Endothelial cell (in vitro differentiated cells): ENCODE measurements around the gene MCM6. TPM values are rescaled to one million over a fixed set of nuclear protein-coding genes. Genes with fewer than 3 reads are reported as not detected.
A peak's percentile ranks its signal among the peaks of the same experiment; 100 is the strongest.

Source experiments
- DNase-seq: peaks from one replicate; pipeline ENCODE4 v3.0.0; 2021; ENCODE audit warnings: low spot score
- H3K27ac Mint-ChIP-seq: one replicate; pipeline ENCODE4 v1.8.0; 2021; ENCODE audit warnings: mixed read lengths, inconsistent platforms; ENCODE audit not compliant: unreplicated experiment
- H3K27me3 Mint-ChIP-seq: one replicate; pipeline ENCODE4 v1.8.0; 2021; ENCODE audit warnings: mild to moderate bottlenecking, moderate library complexity, mixed read lengths, inconsistent platforms; ENCODE audit not compliant: unreplicated experiment
- H3K36me3 Mint-ChIP-seq: one replicate; pipeline ENCODE4 v1.8.0; 2021; ENCODE audit warnings: mild to moderate bottlenecking, low read depth, mixed read lengths, inconsistent platforms; ENCODE audit not compliant: unreplicated experiment
- H3K4me1 Mint-ChIP-seq: one replicate; pipeline ENCODE4 v1.8.0; 2021; ENCODE audit warnings: mild to moderate bottlenecking, mixed read lengths, inconsistent platforms; ENCODE audit not compliant: unreplicated experiment
- H3K4me3 Mint-ChIP-seq: one replicate; pipeline ENCODE4 v1.8.0; 2021; ENCODE audit warnings: mild to moderate bottlenecking, mixed read lengths, inconsistent platforms; ENCODE audit not compliant: unreplicated experiment
- H3K9me3 Mint-ChIP-seq: one replicate; pipeline ENCODE4 v1.8.0; 2021; ENCODE audit warnings: mixed read lengths, inconsistent platforms; ENCODE audit not compliant: unreplicated experiment
- CTCF ChIP-seq: fragments of 200-600 bp; sonication (generic); IDR thresholded peaks from one replicate; pipeline ENCODE4 v1.5.0; 2021; ENCODE audit warnings: antibody characterized with exemption; ENCODE audit not compliant: unreplicated experiment
- total RNA-seq: library from RNA; stranded (reverse); fragmentation: NEBNext Ultra II Directional; extraction: Animal tissue kit (Norgen Biotek cat#: 25700); gene quantifications from one replicate; pipeline ENCODE4 v1.2.1, GENCODE V29; 2021; ENCODE audit not compliant: unreplicated experiment

The MCM6 gene
- total RNA-seq, 1 donor from 2014 or later: 27.2 TPM

- no peak for DNase-seq
- TF ChIP-seq CTCF: no peak
- Mint-ChIP-seq H3K9me3 (peaks cover 7% of the 10 kb centered on the region), H3K4me3 (no peak overlapping the region), H3K36me3 (peaks cover 14% of the 10 kb centered on the region), H3K4me1 (peaks cover 12% of the 10 kb centered on the region), H3K27ac (no peak overlapping the region), H3K27me3 (peaks cover 7% of the 10 kb centered on the region)
Measured at GRCh38 chr2:135825131-135825530, 51.1 kb downstream of the MCM6 start.

GRCh38 chr2:135822855-135823254, 53.4 kb downstream of the MCM6 start:
- H3K4me1 Mint-ChIP-seq: peaks cover 10% of the 10 kb centered on the region
- H3K36me3 Mint-ChIP-seq: peaks cover 14% of the 10 kb centered on the region
- TF ChIP-seq CTCF: no peak
- DNase-seq: no peak
- H3K27ac Mint-ChIP-seq: no peak overlapping the region
- peak overlapping the region; percentile 28 for H3K4me3 Mint-ChIP-seq
- H3K27me3 Mint-ChIP-seq: peaks cover 8% of the 10 kb centered on the region
- peaks cover 7% of the 10 kb centered on the region for H3K9me3 Mint-ChIP-seq

GRCh38 chr2:135821190-135821589, 55.1 kb downstream of the MCM6 start:
- H3K27me3 Mint-ChIP-seq: peaks cover 8% of the 10 kb centered on the region
- no peak for DNase-seq
- no peak overlapping the region for H3K4me3 Mint-ChIP-seq
- peaks cover 14% of the 10 kb centered on the region for H3K36me3 Mint-ChIP-seq
- peaks cover 10% of the 10 kb centered on the region for H3K4me1 Mint-ChIP-seq
- TF ChIP-seq CTCF: no peak
- H3K9me3 Mint-ChIP-seq: peaks cover 7% of the 10 kb centered on the region
- no peak overlapping the region for H3K27ac Mint-ChIP-seq

- H3K27me3 Mint-ChIP-seq: peaks cover 8% of the 10 kb centered on the region
Measured at GRCh38 chr2:135820003-135820618, 56.1 kb downstream of the MCM6 start.

More at GRCh38 chr2:135820003-135820618, 56.1 kb downstream of the MCM6 start:
- peaks cover 7% of the 10 kb centered on the region for H3K4me1 Mint-ChIP-seq
- no peak overlapping the region for H3K27ac Mint-ChIP-seq
- no peak for DNase-seq
- H3K36me3 Mint-ChIP-seq: peaks cover 14% of the 10 kb centered on the region
- H3K4me3 Mint-ChIP-seq: no peak overlapping the region
- no peak for TF ChIP-seq CTCF
- H3K9me3 Mint-ChIP-seq: peaks cover 7% of the 10 kb centered on the region
